PC-3 (cell line): ENCODE data around the gene CYB561A3.

Experiments used
- CTCF ChIP-seq: fragments of 300-600 bp; sonication (generic); conservative IDR thresholded peaks from 2 replicates; pipeline ENCODE4 v1.5.1; 2017; ENCODE audit warnings: antibody characterized with exemption, low read depth, mild to moderate bottlenecking, low read length
- EZH2 ChIP-seq: fragments of 300-600 bp; sonication (generic); IDR thresholded peaks from one replicate; pipeline ENCODE4 v1.6.1; 2017; ENCODE audit warnings: antibody characterized with exemption, mild to moderate bottlenecking, low read length; ENCODE audit not compliant: unreplicated experiment

GRCh38 chr11:61332797-61333549 is 28.7 kb downstream of the CYB561A3 start, which contains the start of the genes DDB1 and TKFC:
- no peak for TF ChIP-seq CTCF
- no peak for TF ChIP-seq EZH2
